ENCODE results near the gene ITGB4. TPM values are rescaled to one million over a fixed set of nuclear protein-coding genes. Genes with fewer than 3 reads are reported as not detected.
A peak's percentile ranks its signal among the peaks of the same experiment; 100 is the strongest.

Gene ITGB4
- total and polyA plus RNA-seq, 2 of the 13 experiments (the other 11 are each of a cell fraction or from before 2014, with no cell fraction given), result 6.9 to 14.5 TPM

- TF ChIP-seq IRF9 (CRISPR knock-in tag; IDR thresholded peaks at IDR 0.05; ENCODE audit: borderline replicate concordance), result no peak; the same call in 1 of the 2 replicates
- no peak for TF ChIP-seq ELF4 (CRISPR knock-in tag; IDR thresholded peaks at IDR 0.05; ENCODE audit: borderline replicate concordance)
- no peak; the same call in 1 of the 2 replicates for TF ChIP-seq ZBTB40 (IDR thresholded peaks at IDR 0.05)
- peak; percentile 91 for TF ChIP-seq ZBTB40 (CRISPR knock-in tag; IDR thresholded peaks at IDR 0.05)
- peak; percentile 79; the same call in 1 of the 2 replicates for TF ChIP-seq WIZ (CRISPR knock-in tag; IDR thresholded peaks at IDR 0.05)
- no peak for TF ChIP-seq ZNF121 (CRISPR knock-in tag; IDR thresholded peaks at IDR 0.05)
- TF ChIP-seq ZC3H13 (CRISPR knock-in tag; IDR thresholded peaks at IDR 0.05), result peak; percentile 87
- TF ChIP-seq ATF2 (CRISPR knock-in tag; IDR thresholded peaks at IDR 0.05), result no peak; the same call in 1 of the 2 replicates
- TF ChIP-seq ZNF446 (CRISPR knock-in tag; IDR thresholded peaks at IDR 0.05), result no peak
- peak; percentile 93 for TF ChIP-seq BORCS8-MEF2B (CRISPR knock-in tag; IDR thresholded peaks at IDR 0.05)
- TF ChIP-seq SSRP1 (CRISPR knock-in tag; IDR thresholded peaks at IDR 0.05), result peak; percentile 94
- no peak for TF ChIP-seq LRRFIP1 (CRISPR knock-in tag; conservative IDR thresholded peaks at IDR 0.05)
- TF ChIP-seq PHF5A (CRISPR knock-in tag; IDR thresholded peaks at IDR 0.05; ENCODE audit: low read depth, unreplicated experiment), result no peak
- TF ChIP-seq ZMYM2 (CRISPR knock-in tag; IDR thresholded peaks at IDR 0.05), result peak; percentile 92
- no peak for TF ChIP-seq ZNF75D (CRISPR knock-in tag; IDR thresholded peaks at IDR 0.05; ENCODE audit: borderline replicate concordance)
Observed at GRCh38 chr17:75754378-75755204, 33.3 kb downstream of the ITGB4 start (continued).
